Fibroblast of lung (primary cell): ENCODE results near the gene TMEM178B. TPM values are rescaled to one million over a fixed set of nuclear protein-coding genes. Genes with fewer than 3 reads are reported as not detected.

ENCODE experiments used
- DNase-seq, 2 donors: peaks; one replicate each; pipeline versions ENCODE4 v3.0.0 to v3.0.0-alpha.2; 2010; ENCODE audit warnings: low read depth in 2 of 2
- H2AFZ ChIP-seq: 2 replicates; pipeline ENCODE4 v1.5.1; 2012; ENCODE audit warnings: low read length, control low read depth, inconsistent platforms
- H3K27ac ChIP-seq: 2 replicates; pipeline ENCODE4 v1.5.1; 2011; ENCODE audit warnings: low read length, control low read depth; ENCODE audit not compliant: insufficient read depth
- H3K27me3 ChIP-seq: 2 replicates; pipeline ENCODE4 v1.5.1; 2011; ENCODE audit warnings: mild to moderate bottlenecking, low read length; ENCODE audit not compliant: control insufficient read depth, insufficient read depth
- H3K36me3 ChIP-seq: 2 replicates; pipeline ENCODE4 v1.5.1; 2011; ENCODE audit warnings: low read length; ENCODE audit not compliant: control insufficient read depth, insufficient read depth
- H3K4me1 ChIP-seq: 2 replicates; pipeline ENCODE4 v1.5.1; 2011; ENCODE audit warnings: low read length; ENCODE audit not compliant: control insufficient read depth, insufficient read depth; ENCODE audit errors: extremely low read depth
- H3K4me2 ChIP-seq: 2 replicates; pipeline ENCODE4 v1.5.1; 2011; ENCODE audit warnings: low read length, control low read depth; ENCODE audit not compliant: insufficient read depth; ENCODE audit errors: extremely low read depth
- H3K4me3 ChIP-seq, 4 experiments: fragments of 200-600 bp in 1 of 4; sonication (generic) in 1 of 4; replicated peaks in 1 of 4; 2 replicates each; pipeline ENCODE4 v1.5.1; 2011 to 2016; ENCODE audit warnings: low read length in 4 of 4, low read depth in 3 of 4, mild to moderate bottlenecking in 3 of 4, control low read depth in 2 of 4, inconsistent platforms in 1 of 4, mixed read lengths in 1 of 4; ENCODE audit not compliant: insufficient read depth in 1 of 4; ENCODE audit errors: control extremely low read depth in 1 of 4
- H3K79me2 ChIP-seq: 2 replicates; pipeline ENCODE4 v1.5.1; 2012; ENCODE audit warnings: mild to moderate bottlenecking, low read length, inconsistent platforms; ENCODE audit not compliant: control insufficient read depth, insufficient read depth
- H3K9ac ChIP-seq: 2 replicates; pipeline ENCODE4 v1.5.1; 2011; ENCODE audit warnings: mild to moderate bottlenecking, low read length, control low read depth; ENCODE audit not compliant: insufficient read depth
- H3K9me3 ChIP-seq: 2 replicates; pipeline ENCODE4 v1.5.1; 2012; ENCODE audit warnings: low read depth, low read length; ENCODE audit not compliant: control insufficient read depth, insufficient read depth
- H4K20me1 ChIP-seq: 2 replicates; pipeline ENCODE4 v1.5.1; 2011; ENCODE audit warnings: low read length; ENCODE audit not compliant: control insufficient read depth, insufficient read depth; ENCODE audit errors: extremely low read depth
- CTCF ChIP-seq, 2 donors: IDR thresholded peaks in 1 of 2; conservative IDR thresholded peaks in 1 of 2; 1 replicate in 1 of 2; 2 replicates in 1 of 2; pipeline ENCODE4 v1.5.1; 2011 to 2012; ENCODE audit warnings: low read length in 2 of 2, control low read depth in 1 of 2, inconsistent platforms in 1 of 2, low read depth in 1 of 2, mild to moderate bottlenecking in 1 of 2
- EZH2 ChIP-seq: IDR thresholded peaks from 2 replicates; pipeline ENCODE4 v1.5.1; 2012; ENCODE audit warnings: low read length, control low read depth, mild to moderate bottlenecking; ENCODE audit errors: missing control alignments
- polyA plus RNA-seq, 2 donors: library from polyadenylated mRNA; depleted of rRNA in 1 of 2; stranded (reverse) in 1 of 2; unstranded in 1 of 2; fragments of >200 nt; gene quantifications; 2 replicates each; pipeline ENCODE4 v1.2.1, GENCODE V29; 2011 to 2012; ENCODE audit warnings: missing spikeins in 1 of 2
- total RNA-seq: library from RNA; depleted of rRNA; stranded (reverse); fragments of >200 nt; gene quantifications from 2 replicates; pipeline ENCODE4 v1.2.1, GENCODE V29; 2014

TMEM178B gene
- total and polyA plus RNA-seq, 2 donors (not counting 1 experiment from before 2014, with no cell fraction given), result under 0.01 to 0.14 TPM

GRCh38 chr7:141271451-141271850, 197.6 kb downstream of the TMEM178B start:
- no peak overlapping the region for H3K4me2 ChIP-seq
- no peaks in the 10 kb centered on the region for H3K27me3 ChIP-seq
- H3K4me3 ChIP-seq, result no peak overlapping the region
- no peak overlapping the region for H3K9ac ChIP-seq
- no peaks in the 10 kb centered on the region for H3K79me2 ChIP-seq
- no peaks in the 10 kb centered on the region for H4K20me1 ChIP-seq
- TF ChIP-seq EZH2 (no peak), CTCF (conservative IDR thresholded peaks at IDR 0.05 in 1 of 2, IDR thresholded peaks at IDR 0.05 in 1 of 2; ENCODE audit: low read depth in 1 of 2, low read length in 2 of 2) (no peak)
- no peaks in the 10 kb centered on the region for H3K4me1 ChIP-seq
- no peaks in the 10 kb centered on the region for H3K9me3 ChIP-seq
- no peak overlapping the region for H2AFZ ChIP-seq
- no peak overlapping the region for H3K27ac ChIP-seq
- no peaks in the 10 kb centered on the region for H3K36me3 ChIP-seq
- no peak for DNase-seq

- H4K20me1 ChIP-seq, result no peaks in the 10 kb centered on the region
- H3K9me3 ChIP-seq, result no peaks in the 10 kb centered on the region
- no peak for DNase-seq
- no peak overlapping the region for H3K9ac ChIP-seq
- TF ChIP-seq CTCF (conservative IDR thresholded peaks at IDR 0.05 in 1 of 2, IDR thresholded peaks at IDR 0.05 in 1 of 2; ENCODE audit: low read depth in 1 of 2, low read length in 2 of 2), result no peak
- TF ChIP-seq EZH2, result no peak
- H3K27ac ChIP-seq, result no peak overlapping the region
- no peaks in the 10 kb centered on the region for H3K4me1 ChIP-seq
- no peak overlapping the region for H3K4me2 ChIP-seq
- H3K36me3 ChIP-seq, result no peaks in the 10 kb centered on the region
- H3K79me2 ChIP-seq, result no peaks in the 10 kb centered on the region
- no peak overlapping the region for H2AFZ ChIP-seq
- no peaks in the 10 kb centered on the region for H3K27me3 ChIP-seq
- no peak overlapping the region for H3K4me3 ChIP-seq
Measured at GRCh38 chr7:141272417-141272816, 198.6 kb downstream of the TMEM178B start.

- no peak for DNase-seq
- H3K36me3 ChIP-seq, result no peaks in the 10 kb centered on the region
- H3K4me1 ChIP-seq, result no peaks in the 10 kb centered on the region
- H4K20me1 ChIP-seq, result no peaks in the 10 kb centered on the region
- no peak overlapping the region for H3K9ac ChIP-seq
- H3K27me3 ChIP-seq, result no peaks in the 10 kb centered on the region
- no peaks in the 10 kb centered on the region for H3K79me2 ChIP-seq
- H3K27ac ChIP-seq, result no peak overlapping the region
- no peak overlapping the region for H2AFZ ChIP-seq
- H3K4me3 ChIP-seq, result no peak overlapping the region
- H3K4me2 ChIP-seq, result no peak overlapping the region
- H3K9me3 ChIP-seq, result no peaks in the 10 kb centered on the region
- TF ChIP-seq CTCF (conservative IDR thresholded peaks at IDR 0.05 in 1 of 2, IDR thresholded peaks at IDR 0.05 in 1 of 2; ENCODE audit: low read depth in 1 of 2, low read length in 2 of 2) (no peak), EZH2 (no peak)
Measured at GRCh38 chr7:141275350-141275749, 201.5 kb downstream of the TMEM178B start.
